Measurements from ENCODE around the gene MGAT4C.
"Not testable (repeated sequence)": the region's sequence is repeated elsewhere in the genome, so short reads cannot be mapped to it uniquely, and the experiment has no call there.

Gene MGAT4C

DNA sequence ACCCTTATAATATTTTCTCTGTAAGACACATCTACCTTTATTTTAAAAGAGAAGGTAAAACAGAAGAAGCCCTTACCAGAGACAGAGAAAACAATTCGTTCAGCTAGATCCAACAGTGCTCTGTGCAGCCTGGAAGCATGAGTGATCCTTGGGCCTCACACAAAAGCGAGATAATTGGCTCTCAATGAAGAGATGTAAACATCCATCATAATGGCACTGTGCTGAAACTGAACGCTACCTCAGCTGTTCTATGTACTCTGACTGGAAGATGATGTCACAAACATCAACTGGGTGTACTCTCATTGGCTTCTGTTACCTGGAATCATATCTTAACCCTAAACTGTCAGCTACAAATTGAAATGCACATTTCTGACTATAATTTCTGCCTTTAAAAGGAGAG, at the start of gene MGAT4C:
Gene MGAT4C (minus strand): TSS at position 229 of the 400 bp plus-strand sequence.
- Mint-ChIP-seq H3K9me3 (no peaks in the 10 kb centered on the region), H3K27me3 (ENCODE audit: low read depth) (no peaks in the 10 kb centered on the region), H3K4me1 (ENCODE audit: low read depth) (no peaks in the 10 kb centered on the region), H3K4me3 (no peak within 1 kb of the TSS), H3K36me3 (ENCODE audit: low read depth) (no peaks in the 10 kb centered on the region), H3K27ac (no peak within 1 kb of the TSS)

DNA sequence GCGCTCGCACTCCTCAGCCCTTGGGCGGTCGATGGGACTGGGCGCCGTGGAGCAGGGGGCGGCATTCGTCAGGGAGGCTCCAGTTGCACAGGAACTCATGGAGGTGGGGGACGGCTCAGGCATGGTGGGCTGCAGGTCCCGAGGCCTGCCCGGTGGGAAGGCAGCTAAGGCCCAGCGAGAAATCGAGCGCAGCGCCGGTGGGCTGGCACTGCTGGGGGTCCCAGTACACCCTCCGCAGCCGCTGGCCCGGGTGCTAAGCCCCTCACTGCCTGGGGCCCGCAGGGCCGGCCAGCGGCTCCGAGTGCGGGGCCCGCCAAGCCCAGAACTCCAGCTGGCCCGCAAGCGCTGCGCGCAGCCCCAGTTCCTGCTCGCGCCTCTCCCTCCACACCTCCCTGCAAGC, 40.2 kb upstream of the MGAT4C start:
- H3K4me1 Mint-ChIP-seq (ENCODE audit: low read depth); H3K9me3 Mint-ChIP-seq; H3K27me3 Mint-ChIP-seq (ENCODE audit: low read depth); H3K27ac Mint-ChIP-seq; H3K36me3 Mint-ChIP-seq (ENCODE audit: low read depth); H3K4me3 Mint-ChIP-seq: not testable (repeated sequence)

DNA sequence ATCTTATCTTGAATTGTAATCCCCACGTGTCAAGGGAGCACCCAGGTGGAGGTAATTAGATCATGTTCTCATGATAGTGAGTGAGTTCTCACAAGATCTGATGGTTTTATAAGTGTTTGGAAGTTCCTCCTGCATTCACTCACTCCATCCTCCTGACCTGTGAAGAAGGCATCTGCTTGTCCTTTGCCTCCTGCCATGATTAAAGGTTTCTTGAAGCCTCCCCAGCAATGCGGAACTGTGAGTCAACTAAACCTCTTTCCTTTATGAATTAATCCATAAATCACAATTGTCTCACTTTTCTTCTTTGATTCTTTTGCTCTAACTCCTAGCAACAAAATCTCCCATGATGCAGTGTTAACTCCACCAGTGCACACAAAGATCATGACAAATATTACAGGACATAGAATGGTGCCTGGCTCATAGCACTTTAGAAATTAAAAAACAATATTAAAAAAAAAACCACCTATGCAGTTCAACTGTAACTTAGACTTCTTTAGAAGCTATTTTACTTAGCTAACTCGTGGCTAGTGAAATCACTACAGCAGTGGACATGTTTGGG, 37.6 kb upstream of the MGAT4C start:
- H3K27ac Mint-ChIP-seq = no peak overlapping the region

DNA sequence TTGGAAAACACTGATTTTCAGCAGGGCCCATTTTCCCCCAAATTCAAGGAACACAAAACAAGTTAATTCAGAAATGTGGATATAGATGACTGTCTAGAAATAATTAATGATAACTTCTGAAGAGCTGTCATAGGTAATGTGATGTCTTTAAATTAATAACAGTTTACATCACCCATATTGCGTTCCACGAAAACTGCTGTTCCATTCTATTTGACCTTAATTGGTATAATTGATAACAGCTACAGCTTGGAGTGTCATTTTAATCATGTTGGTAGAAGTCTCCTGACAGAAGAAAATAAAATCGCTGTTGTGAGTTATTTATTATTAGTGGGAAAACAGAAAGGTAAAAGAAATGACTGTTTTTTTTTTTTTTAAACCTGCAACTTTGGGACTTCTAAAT, 36.3 kb upstream of the MGAT4C start:
- no peaks in the 10 kb centered on the region for H3K9me3 Mint-ChIP-seq
- no peak overlapping the region for H3K4me3 Mint-ChIP-seq
- H3K27me3 Mint-ChIP-seq (ENCODE audit: low read depth) = no peaks in the 10 kb centered on the region
- no peaks in the 10 kb centered on the region for H3K4me1 Mint-ChIP-seq (ENCODE audit: low read depth)
- H3K27ac Mint-ChIP-seq = no peak overlapping the region
- H3K36me3 Mint-ChIP-seq (ENCODE audit: low read depth) = no peaks in the 10 kb centered on the region

More for the DNA sequence above, 37.6 kb upstream of the MGAT4C start:
- no peak overlapping the region for H3K4me3 Mint-ChIP-seq
- H3K9me3 Mint-ChIP-seq = no peaks in the 10 kb centered on the region
- no peaks in the 10 kb centered on the region for H3K4me1 Mint-ChIP-seq (ENCODE audit: low read depth)
- no peaks in the 10 kb centered on the region for H3K36me3 Mint-ChIP-seq (ENCODE audit: low read depth)
- H3K27me3 Mint-ChIP-seq (ENCODE audit: low read depth) = no peaks in the 10 kb centered on the region

GRCh38 chr12:86290615-86291014, 34.4 kb upstream of the MGAT4C start:
- no peak overlapping the region for H3K4me3 Mint-ChIP-seq

GRCh38 chr12:86286119-86286518, 29.9 kb upstream of the MGAT4C start:
- no peaks in the 10 kb centered on the region for H3K4me1 Mint-ChIP-seq (ENCODE audit: low read depth)
- H3K27me3 Mint-ChIP-seq (ENCODE audit: low read depth) = no peaks in the 10 kb centered on the region

More at GRCh38 chr12:86290615-86291014, 34.4 kb upstream of the MGAT4C start:
- Mint-ChIP-seq H3K9me3 (no peaks in the 10 kb centered on the region), H3K36me3 (ENCODE audit: low read depth) (no peaks in the 10 kb centered on the region), H3K27me3 (ENCODE audit: low read depth) (no peaks in the 10 kb centered on the region), H3K4me1 (ENCODE audit: low read depth) (no peaks in the 10 kb centered on the region), H3K27ac (no peak overlapping the region)

GRCh38 chr12:86283620-86284019, 27.4 kb upstream of the MGAT4C start:
- no peaks in the 10 kb centered on the region for H3K9me3 Mint-ChIP-seq
- no peaks in the 10 kb centered on the region for H3K4me1 Mint-ChIP-seq (ENCODE audit: low read depth)
- H3K27ac Mint-ChIP-seq = no peak overlapping the region
- H3K36me3 Mint-ChIP-seq (ENCODE audit: low read depth) = no peaks in the 10 kb centered on the region
- H3K4me3 Mint-ChIP-seq = no peak overlapping the region
- no peaks in the 10 kb centered on the region for H3K27me3 Mint-ChIP-seq (ENCODE audit: low read depth)

More at GRCh38 chr12:86286119-86286518, 29.9 kb upstream of the MGAT4C start:
- Mint-ChIP-seq H3K36me3 (ENCODE audit: low read depth) (no peaks in the 10 kb centered on the region), H3K9me3 (no peaks in the 10 kb centered on the region), H3K4me3 (no peak overlapping the region), H3K27ac (no peak overlapping the region)

DNA sequence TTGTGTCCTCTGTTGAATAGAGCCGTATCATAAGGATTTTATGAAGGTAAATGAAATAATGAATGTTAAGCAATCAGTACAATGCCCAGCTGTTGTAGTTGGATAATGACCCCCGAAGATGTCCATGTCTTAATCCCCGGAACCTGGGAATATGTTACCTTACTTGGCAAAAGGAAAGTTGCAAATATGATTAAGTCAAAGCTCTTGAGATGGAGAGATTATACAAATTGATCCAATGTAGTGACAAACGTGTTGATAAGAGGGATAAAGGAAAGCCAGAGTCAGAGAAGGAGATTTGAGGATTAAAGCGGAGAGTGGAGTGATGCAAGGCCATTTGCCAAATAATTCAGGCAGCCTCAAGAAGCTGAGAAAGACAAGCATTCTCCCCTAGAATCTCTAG, 19.2 kb upstream of the MGAT4C start:
- H3K9me3 Mint-ChIP-seq = no peaks in the 10 kb centered on the region
- H3K36me3 Mint-ChIP-seq (ENCODE audit: low read depth) = no peaks in the 10 kb centered on the region
- H3K4me1 Mint-ChIP-seq (ENCODE audit: low read depth) = no peaks in the 10 kb centered on the region

GRCh38 chr12:86265329-86265695, 9.1 kb upstream of the MGAT4C start:
- Mint-ChIP-seq H3K27ac (no peak overlapping the region), H3K9me3 (peaks cover 3% of the 10 kb centered on the region)

More for the DNA sequence above, 19.2 kb upstream of the MGAT4C start:
- Mint-ChIP-seq H3K27me3 (ENCODE audit: low read depth) (no peaks in the 10 kb centered on the region), H3K4me3 (no peak overlapping the region), H3K27ac (no peak overlapping the region)

GRCh38 chr12:86264451-86265328, 8.5 kb upstream of the MGAT4C start:
- no peak overlapping the region for H3K27ac Mint-ChIP-seq

More at GRCh38 chr12:86265329-86265695, 9.1 kb upstream of the MGAT4C start:
- Mint-ChIP-seq H3K4me3 (no peak overlapping the region), H3K36me3 (ENCODE audit: low read depth) (no peaks in the 10 kb centered on the region), H3K4me1 (ENCODE audit: low read depth) (no peaks in the 10 kb centered on the region), H3K27me3 (ENCODE audit: low read depth) (peaks cover 5% of the 10 kb centered on the region)

GRCh38 chr12:86261578-86261977, 5.4 kb upstream of the MGAT4C start:
- no peak overlapping the region for H3K4me3 Mint-ChIP-seq
- H3K9me3 Mint-ChIP-seq = no peaks in the 10 kb centered on the region
- H3K27ac Mint-ChIP-seq = no peak overlapping the region
- H3K27me3 Mint-ChIP-seq (ENCODE audit: low read depth) = peaks cover 5% of the 10 kb centered on the region
- no peaks in the 10 kb centered on the region for H3K4me1 Mint-ChIP-seq (ENCODE audit: low read depth)
- no peaks in the 10 kb centered on the region for H3K36me3 Mint-ChIP-seq (ENCODE audit: low read depth)

More at GRCh38 chr12:86264451-86265328, 8.5 kb upstream of the MGAT4C start:
- Mint-ChIP-seq H3K9me3 (peaks cover 3% of the 10 kb centered on the region), H3K4me3 (no peak overlapping the region), H3K27me3 (ENCODE audit: low read depth) (peaks cover 5% of the 10 kb centered on the region), H3K36me3 (ENCODE audit: low read depth) (no peaks in the 10 kb centered on the region), H3K4me1 (ENCODE audit: low read depth) (no peaks in the 10 kb centered on the region)

GRCh38 chr12:86261142-86261541, 5.0 kb upstream of the MGAT4C start:
- Mint-ChIP-seq H3K4me1 (ENCODE audit: low read depth) (no peaks in the 10 kb centered on the region), H3K4me3 (no peak overlapping the region), H3K36me3 (ENCODE audit: low read depth) (no peaks in the 10 kb centered on the region), H3K9me3 (no peaks in the 10 kb centered on the region), H3K27me3 (ENCODE audit: low read depth) (peaks cover 5% of the 10 kb centered on the region), H3K27ac (no peak overlapping the region)

DNA sequence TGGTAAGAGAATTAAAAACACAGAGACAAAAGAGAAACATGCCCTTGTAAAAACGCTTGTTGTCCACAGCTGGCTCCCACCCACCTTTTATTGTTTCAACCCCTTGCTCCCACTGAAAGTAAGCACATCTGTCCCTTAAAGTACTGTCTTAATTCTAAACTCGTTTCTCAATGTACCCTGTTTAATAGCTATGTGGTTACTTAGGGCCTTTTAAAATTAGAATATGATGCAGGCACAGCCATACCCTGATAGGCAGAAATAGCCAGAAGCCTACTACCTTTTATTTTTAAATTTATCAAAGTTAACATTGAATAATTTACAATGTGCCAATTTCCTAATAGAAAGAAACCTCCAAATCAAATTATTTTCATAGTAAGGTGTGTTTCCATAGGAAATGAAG, 4.0 kb upstream of the MGAT4C start:
- Mint-ChIP-seq H3K4me3 (no peak overlapping the region), H3K9me3 (no peaks in the 10 kb centered on the region), H3K36me3 (ENCODE audit: low read depth) (no peaks in the 10 kb centered on the region), H3K27me3 (ENCODE audit: low read depth) (peaks cover 2% of the 10 kb centered on the region), H3K27ac (no peak overlapping the region), H3K4me1 (ENCODE audit: low read depth) (no peaks in the 10 kb centered on the region)

GRCh38 chr12:86257134-86257533, 943 bp upstream of the MGAT4C start:
- Mint-ChIP-seq H3K9me3 (no peaks in the 10 kb centered on the region), H3K27ac (no peak overlapping the region), H3K36me3 (ENCODE audit: low read depth) (no peaks in the 10 kb centered on the region), H3K27me3 (ENCODE audit: low read depth) (no peaks in the 10 kb centered on the region), H3K4me1 (ENCODE audit: low read depth) (no peaks in the 10 kb centered on the region), H3K4me3 (no peak overlapping the region)

DNA sequence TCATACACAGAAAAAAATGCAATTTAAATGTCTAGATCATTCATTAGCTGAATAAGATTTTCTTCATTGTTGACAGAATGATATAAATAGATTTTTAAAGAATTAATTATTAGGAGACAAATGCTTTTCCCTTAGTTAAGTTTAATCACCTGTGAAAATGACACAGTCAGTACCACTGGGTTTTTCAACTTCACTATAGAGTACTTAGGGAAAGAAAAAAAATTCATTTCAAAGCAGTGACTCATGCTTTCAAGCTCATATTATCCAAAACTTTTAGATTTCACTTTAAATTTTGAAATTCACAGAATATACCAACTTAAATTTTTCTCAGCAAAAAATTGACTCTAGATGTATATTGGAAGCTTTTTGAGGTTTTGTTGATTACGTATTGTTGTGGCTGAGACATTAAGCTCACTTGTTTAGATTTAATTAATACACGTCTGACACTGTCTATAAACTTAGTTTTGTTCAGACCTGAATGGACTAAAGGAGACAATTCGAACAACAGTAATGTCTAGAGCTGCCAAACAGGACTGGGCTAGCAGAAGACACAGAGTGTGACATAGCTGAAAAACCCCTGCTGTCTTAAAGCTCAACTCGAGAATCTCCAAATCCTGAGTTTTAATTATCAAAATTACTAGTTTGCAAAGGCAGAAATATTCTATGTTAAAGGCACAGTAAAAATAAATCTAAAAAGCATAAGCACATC, 1.6 kb downstream of the MGAT4C start:
- H3K4me1 Mint-ChIP-seq (ENCODE audit: low read depth) = no peaks in the 10 kb centered on the region
- no peak overlapping the region for H3K27ac Mint-ChIP-seq
- H3K9me3 Mint-ChIP-seq = no peaks in the 10 kb centered on the region
- H3K27me3 Mint-ChIP-seq (ENCODE audit: low read depth) = no peaks in the 10 kb centered on the region
- no peak overlapping the region for H3K4me3 Mint-ChIP-seq
- H3K36me3 Mint-ChIP-seq (ENCODE audit: low read depth) = no peaks in the 10 kb centered on the region

Measured in T-helper 1 cell treated with Interleukin-12 subunit alpha and Interleukin-12 subunit beta and Interleukin-4 antibody, amounts not matched to agents 30 μg/mL and 1 μg/mL, for 36 hours (primary cell).